Muscle of arm (tissue), 12 donors: ENCODE measurements around the gene CRIP1. TPM values are rescaled to one million over a fixed set of nuclear protein-coding genes. Genes with fewer than 3 reads are reported as not detected.

ENCODE experiments used
- DNase-seq: peaks from one replicate; pipeline ENCODE4 v3.0.0-alpha.2; 2013
- polyA plus RNA-seq, 12 donors: library from polyadenylated mRNA; unstranded; fragments of 120-200 nt; gene quantifications; one replicate each; pipeline ENCODE4 v1.2.1, GENCODE V29; 2013; ENCODE audit not compliant: insufficient read length in 12 of 12

CRIP1 gene
- polyA plus RNA-seq, 12 donors: 23.4 to 90.6 (median 40.0) TPM; not detected in 1

DNA sequence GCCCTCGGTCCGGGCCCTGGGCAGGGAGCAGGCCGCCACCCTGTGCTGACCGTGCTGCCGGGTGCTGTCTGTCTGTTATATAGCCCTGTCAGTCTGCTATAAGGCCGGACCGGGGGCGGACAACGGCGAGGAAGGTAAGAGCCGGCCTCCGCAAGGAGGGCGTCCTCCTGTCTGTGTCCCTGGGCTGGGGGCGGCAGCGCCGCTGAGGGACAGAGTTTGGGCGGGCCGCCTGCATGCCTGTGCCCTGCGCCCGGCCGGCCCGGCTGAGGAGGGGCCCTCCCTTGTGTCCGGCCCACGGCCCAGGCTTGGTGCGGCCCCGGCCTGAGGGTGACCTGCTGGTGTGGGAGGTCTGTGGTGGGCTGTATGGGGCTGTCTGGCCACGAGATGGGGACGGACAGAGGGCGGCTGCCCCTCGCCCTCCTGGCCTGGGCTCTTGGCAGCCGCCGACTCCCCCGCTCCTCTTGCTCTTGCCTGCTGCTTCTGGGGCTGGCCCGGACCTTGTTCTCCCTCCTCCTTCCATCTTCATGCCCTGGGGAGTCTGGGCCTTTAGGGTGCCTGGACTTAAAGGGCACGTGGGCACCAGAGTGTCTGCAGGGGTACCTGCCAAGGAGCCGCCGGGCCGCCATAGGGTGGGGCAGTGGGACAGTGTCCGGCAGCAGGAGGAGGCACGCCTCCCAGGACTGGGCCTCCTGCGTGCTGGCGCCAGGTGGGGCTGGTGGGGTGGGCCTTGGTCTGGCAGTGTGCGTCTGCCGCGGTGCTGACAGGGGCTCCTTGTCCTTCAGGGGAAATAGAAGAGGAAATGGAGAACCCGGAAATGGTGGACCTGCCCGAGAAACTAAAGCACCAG is 37.2 kb upstream of the CRIP1 start:
- no peak for DNase-seq

DNA sequence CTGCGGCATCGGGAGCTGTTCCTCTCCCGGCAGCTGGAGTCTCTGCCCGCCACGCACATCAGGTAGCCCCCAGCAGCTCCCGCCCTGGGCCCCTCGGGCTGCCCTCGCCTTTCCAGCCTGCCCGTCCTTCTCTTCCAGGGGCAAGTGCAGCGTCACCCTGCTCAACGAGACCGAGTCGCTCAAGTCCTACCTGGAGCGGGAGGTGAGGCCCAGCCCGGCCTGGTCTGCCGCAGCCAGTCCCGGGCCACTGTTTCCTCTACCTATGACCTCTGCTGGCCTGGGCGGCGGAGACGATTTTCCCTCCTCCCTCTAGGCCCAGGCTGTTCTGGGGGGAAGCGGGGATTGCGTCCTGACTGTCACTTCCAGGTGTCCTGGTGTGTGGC is 36.6 kb upstream of the CRIP1 start:
- DNase-seq: no peak

DNA sequence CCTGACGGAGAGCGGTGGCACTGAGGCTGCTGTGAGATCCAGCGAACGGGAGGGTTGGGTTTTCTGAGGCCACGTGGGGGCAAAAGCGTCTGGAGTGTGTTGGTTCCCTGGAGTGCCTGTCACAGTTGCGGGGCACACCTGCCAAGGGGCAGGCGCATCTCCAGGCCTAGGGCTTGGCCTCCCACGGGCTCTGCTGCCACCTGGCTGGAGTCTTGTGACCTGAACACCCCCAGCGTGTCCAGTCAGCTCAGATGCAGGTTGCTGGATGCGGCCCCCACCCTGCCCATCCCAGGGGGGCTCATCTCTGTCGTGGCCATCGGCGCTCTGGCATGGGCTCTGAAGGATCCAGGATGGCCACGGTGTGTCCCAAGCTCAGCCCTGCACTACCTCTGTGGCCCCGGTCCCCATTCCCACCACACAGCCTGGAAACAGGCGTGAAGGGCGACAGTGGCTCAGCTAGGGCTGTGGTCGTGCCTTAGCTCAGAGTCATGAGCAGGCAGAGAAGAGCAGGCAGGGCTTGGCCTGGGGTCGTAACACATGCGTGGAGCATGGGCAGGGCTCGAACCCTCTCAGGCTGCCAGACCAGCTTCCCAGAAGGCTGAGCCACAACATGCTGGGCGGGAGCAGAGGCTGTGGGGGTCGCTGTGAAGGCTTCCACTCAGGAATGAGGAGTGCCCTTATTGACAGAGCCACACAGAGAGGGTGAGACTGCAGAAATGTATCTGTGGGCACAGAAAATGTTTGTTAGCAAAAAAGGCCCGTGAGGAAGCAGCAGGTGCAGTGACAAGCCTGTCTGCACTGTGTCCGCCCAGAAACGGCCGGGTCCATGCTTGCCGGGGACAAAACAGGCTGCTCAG is 35.6 kb upstream of the CRIP1 start:
- no peak for DNase-seq

DNA sequence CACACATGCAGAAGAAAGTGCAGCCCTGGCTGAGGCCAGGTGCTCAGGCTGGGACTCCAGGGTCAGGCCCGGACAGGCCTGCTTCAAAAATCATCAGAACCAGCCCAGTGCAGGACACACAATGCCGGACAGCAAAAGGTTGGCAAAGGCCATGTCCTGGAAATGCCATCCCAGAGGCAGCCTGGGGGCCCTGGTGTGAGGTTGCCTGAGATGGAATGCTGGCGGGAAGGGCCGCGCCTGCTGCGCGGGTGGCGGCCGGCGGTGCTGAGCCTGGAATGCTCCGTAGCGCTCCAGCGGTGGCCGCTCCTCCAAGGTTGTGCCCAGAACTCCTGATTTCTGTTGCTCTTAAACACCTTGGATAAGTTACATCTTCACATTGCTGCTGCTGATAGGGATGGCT is 33.7 kb upstream of the CRIP1 start:
- DNase-seq: no peak

DNA sequence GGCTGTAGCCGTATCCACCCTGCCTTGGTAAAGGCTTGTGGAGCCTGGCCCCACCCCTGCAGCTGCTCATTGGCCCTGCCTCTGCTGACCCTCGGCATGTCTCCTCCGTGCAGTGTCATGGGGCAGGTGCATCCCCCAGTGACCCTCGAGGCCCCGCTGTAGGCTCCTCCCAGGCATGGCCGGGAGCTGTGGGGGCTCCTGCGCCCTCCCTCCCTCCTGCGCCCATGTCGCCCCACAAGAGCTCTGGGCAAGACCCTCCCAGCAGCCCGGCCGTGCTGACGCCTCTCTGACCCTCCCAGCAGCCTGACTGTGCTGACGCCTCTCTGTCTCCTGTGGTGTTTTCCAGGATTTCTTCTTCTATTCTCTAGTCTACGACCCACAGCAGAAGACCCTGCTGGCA is 32.8 kb upstream of the CRIP1 start:
- no peak for DNase-seq

DNA sequence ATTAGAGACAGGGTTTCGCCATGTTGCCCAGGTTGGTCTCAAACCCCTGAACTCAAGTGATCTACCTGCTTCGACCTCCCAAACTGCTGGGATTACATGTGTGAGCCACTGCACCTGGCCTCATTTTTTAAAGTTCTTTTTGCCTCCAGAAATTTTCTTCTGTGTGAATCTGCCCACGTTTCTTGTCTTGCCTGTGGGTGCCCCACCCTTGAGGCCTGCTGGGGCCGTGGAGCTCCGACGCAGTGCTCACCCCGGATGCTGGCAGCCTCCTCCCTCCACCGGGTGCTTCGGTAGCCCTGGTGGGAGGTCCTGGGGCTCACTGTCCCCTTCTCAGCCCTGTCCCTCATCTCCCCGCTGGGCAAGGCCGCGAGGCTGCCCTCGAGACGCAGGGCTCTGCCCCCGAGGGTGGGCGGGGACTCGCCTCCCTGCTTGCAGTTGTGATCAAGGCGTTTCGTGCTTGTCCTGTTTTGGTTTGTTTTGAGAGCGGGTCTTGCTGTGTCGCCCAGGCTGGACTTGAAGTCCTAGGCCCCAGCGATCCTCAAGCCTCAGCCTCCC is 31.5 kb upstream of the CRIP1 start:
- no peak for DNase-seq

DNA sequence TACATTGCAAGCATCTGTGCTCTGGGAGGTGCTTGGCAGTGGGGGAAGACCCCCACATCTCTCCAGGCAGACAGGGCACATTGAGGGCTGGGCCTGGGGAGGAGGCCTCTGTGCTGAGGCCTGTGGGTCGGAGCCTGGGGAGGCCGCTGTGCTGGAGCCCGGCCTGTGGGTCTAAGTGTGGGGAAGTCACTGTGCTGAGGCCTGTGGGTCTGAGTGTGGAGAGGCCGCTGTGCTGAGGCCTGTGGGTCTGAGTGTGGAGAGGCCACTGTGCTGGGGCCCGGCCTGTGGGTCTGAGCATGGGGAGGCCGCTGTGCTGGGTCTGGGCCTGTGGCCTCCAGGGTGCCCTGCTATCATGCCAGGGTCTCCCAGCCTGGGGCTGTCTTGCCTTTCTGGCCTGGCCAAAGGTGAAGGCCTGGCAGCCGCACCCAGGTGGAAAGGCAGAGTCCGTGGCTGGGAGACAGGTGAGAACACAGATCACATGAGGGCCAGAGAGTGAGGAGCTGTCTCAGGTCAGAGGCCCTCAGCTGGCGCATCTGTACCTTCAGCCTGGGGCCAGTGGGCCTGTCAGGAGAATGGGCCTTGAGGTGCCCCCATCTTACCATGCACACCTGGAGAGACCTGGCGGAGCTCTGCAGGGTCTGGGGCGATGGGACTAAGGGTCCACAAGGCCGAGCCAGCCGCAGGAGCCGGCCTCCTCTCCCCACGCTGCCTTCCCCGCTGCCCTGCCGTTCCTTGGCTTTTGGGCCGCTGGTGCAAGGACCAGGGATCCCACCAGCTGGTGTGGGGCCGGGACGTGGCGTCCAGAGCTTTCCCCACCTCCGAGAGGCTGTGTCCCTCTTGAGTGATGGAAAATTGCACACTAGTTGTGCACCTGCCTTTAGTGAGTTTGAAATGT is 30.7 kb upstream of the CRIP1 start:
- no peak for DNase-seq

DNA sequence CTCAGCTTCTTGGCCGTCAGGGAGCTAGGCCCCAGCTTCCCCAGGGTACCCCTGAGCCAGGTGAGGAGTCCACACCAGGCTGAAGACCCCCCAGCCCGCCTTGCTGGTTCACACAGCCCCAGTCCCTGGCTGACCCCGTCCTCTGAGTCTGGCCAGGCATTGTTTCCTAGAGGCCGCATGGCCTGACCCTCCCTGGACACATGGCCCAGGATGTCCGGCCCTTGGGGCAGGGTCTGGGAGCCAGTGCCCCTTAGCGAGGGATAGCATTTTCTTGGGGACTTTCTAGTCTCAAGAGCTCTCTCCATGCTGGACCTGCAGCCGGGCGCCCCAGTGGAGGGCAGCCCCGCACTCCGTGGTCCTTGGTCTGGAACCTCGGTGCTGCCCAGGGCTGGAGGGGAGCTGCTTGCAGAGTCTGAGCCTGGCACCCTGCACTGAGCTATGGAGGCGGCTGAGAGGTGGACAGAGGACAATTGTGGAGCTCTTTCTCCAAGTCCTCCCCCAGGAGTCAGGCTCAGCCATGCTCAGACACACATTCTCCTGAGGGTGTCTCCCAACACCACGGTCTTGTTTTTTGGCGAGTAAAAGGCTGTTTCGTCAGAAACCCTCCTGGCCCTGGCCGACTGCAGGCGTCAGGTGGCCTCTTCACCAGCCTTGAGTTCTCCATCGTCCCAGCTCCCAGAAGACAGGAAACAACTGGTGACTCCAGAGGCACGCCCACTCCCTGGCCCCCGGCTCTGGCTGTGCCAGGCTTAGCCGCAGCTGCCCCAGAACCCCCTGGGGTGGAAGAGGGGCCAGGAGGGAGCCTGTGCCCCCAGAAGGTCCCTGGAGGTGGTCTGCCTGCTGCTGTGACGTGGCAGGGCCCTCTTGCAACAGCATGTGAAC is 29.7 kb upstream of the CRIP1 start:
- DNase-seq: no peak

DNA sequence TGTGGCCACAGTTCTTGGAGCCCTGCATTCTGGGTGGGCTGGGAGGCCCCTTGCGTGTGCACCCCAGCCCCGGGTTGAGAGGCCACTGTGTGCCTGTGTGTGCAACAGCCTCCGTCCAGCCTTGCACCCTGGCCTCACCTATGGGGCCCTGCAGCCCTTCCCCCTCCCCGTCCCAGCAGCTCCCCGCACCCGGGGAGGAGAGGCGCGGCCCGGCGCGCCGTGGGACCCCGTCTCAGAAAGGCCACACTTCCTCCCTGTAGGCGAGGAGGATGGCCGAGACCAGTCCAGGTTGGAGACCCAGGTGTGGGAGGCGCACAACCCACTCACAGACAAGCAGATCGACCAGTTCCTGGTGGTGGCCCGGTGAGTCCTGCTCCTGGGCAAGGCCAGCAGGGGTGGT is 28.7 kb upstream of the CRIP1 start:
- no peak for DNase-seq

DNA sequence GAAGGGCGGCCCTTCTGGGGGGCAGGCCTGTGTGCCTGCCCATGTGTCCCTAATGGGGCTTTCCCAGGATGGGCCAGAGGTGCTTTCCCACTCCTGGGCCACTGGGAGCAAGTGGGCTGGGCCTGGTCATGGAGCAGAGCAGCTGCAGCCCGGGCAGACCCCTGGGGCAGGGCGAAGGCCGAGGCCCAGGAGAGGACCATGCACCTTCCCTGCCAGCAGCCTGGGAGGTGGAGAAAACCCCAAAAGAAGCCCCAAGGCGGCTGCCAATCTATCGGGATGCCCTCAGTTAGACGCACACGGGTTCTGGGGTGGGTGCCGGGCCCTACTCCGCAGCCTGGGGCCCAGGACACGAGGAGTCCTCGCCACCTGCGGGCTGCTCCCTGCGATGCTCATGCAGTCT is 28.1 kb upstream of the CRIP1 start:
- DNase-seq: no peak

DNA sequence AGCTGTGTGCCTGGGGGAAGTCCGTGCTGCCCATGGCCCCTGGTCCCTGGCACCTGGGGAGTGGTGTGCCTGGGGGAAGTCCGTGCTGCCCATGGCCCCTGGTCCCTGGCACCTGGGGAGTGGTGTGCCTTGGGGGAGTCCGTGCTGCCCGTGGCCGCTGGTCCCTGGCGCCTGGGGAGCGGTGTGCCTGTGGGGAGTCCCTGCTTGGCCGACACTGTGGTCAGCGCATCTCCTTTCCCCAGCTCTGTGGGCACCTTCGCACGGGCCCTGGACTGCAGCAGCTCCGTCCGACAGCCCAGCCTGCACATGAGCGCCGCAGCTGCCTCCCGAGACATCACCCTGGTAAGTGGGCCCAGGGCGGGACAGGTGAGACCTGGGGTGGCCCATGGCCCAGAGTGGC is 26.6 kb upstream of the CRIP1 start:
- no peak for DNase-seq

DNA sequence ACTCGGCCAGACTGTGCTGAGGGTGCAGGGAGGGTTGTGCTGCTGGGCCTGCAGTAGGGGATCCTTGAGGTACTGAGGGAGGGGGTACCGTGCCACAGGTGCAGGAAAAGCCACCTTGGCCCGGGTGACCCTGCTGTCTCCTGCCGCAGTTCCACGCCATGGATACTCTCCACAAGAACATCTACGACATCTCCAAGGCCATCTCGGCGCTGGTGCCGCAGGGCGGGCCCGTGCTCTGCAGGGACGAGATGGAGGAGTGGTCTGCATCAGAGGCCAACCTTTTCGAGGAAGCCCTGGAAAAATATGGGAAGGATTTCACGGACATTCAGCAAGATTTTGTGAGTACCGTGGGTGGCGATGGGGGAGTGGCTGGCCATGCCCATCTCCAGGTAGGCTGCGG is 26.1 kb upstream of the CRIP1 start:
- no peak for DNase-seq

DNA sequence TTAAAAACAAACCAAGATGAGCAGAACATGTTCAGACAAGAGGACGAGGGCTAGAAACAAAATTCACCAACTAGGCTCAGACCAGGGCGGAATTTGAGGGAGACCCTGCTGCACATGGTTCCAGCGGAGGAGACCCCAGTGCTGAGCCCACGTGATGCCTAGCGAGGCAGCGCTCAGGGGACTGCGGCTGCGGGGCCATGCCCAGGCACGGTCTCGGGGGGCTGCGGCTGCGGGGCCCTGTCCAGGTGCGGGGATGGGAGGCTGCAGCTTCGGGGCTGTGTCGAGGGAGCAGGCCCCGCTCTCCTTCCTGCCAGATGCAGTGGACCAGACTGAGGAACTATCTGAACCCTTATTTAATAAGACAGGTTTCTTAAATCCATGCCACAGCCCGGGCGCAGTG is 24.8 kb upstream of the CRIP1 start:
- DNase-seq: no peak

DNA sequence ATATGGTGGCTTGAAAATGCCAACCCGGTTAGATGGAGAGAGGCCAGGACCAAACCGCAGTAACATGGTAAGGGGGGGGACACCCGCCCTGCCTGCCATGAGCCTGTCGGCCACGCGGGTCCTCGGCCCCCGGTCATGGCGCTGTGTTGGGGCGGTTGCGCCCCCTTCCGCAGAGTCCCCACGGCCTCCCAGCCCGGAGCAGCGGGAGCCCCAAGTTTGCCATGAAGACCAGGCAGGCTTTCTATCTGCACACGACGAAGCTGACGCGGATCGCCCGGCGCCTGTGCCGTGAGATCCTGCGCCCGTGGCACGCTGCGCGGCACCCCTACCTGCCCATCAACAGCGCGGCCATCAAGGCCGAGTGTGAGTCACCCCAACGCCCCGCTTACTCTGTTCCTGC is 22.2 kb upstream of the CRIP1 start:
- DNase-seq: no peak

DNA sequence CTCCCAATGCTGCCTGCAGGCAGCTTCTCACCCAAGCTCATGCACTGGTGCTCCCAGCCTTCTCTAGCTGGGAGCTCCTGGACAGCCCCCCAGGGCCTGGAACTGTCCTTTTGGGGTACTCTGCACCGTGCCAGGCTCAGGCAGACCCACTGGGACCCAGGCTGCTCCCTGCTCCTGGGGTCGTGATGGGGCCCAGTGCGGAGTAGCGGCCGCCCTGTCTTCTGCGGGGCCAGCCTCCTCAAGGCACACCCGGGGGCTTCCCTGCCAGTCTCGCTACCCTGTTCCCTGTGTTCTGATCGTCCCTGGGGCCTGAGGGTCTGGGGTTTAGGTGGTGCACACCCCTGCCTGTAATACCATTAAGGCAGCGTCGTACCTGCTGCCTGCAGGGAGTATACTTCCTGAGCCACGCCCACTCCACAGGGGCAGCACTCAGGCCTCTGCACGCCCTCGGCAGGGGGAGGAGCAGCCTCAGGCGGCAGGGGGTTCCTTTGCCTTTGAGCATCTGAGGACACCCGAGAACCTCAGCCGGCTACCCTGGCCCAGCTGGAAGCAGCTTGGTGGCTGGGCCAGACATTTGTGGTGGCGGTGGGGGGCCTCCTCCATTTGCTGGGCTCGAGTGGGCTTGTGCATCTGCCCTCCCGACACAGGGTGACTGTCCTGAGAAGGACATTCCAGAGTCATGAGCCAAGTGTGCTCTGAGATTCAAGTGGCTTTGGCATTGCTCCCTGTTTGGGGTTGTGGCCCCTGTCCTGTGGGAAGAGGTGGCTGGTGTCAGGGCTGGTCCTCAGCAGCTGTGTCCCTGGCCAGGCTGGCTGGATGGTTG is 21.3 kb upstream of the CRIP1 start:
- no peak for DNase-seq

DNA sequence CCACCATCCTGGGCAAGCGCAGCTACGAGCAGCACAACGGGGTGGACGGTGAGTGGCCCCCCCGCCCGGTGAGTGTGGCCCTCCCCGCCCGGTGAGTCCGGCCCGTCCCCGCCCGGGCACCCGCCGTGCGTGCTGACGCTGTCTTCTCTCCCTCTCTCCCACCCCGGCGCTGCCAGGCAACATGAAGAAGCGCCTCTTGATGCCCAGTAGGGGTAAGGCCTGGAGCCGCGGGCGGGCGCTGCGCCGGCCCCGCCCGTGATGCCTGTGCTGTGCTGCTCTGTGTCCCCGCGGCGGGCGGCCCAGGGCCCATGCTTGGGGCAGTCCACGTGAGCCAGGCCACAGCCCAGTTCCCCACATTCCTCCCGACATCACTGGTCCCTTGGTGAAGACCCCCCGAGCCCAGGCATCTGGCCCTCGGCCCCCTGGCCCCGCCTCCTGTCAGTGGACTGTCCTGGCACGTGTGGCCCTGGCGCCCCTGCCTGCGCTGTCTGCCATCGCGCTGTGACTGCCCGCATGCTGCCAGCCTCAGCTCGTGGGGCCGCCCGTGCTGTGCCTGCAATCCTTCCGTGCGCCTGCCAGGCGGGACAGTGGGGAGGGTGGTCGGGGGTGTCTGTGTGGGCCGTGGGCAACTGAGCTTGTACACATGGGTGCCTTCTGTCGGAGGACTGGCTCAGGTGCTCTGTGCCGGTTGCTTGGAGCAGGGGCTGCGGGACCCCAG is 20.0 kb upstream of the CRIP1 start:
- DNase-seq: no peak

DNA sequence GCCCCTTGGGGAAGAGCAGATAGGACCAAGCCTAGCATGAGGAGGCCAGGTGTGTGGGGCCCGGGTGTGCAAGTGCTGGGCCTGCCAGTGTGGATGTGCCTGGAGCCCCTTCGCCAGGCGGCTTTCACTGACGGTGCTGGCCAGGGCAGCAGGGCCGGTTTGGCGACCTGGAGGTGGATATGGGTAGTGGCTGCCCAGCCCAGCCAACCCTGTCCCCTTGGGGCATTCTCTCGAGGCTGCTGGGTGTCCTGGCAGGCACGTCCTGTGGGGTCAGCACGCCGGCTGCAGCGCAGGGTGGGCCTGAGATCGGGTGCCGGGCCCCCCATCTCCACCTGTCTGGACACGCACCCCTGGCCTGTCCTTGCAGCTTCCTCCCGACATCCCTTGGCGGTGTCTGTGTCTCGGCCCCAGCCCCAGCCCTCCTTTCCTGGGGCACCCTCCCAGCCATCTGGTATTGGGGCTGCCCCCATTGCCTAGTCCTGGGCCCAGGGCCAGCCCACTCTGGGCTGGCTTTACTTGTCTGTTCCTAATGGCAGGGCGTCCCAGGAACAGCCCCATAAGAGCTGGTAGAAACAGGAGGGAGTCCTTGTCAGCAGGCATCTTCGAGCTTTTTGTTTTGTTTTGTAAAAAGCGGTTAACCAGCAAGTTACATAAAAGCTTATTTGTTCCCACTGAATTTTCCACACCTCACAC is 19.3 kb upstream of the CRIP1 start:
- no peak for DNase-seq

DNA sequence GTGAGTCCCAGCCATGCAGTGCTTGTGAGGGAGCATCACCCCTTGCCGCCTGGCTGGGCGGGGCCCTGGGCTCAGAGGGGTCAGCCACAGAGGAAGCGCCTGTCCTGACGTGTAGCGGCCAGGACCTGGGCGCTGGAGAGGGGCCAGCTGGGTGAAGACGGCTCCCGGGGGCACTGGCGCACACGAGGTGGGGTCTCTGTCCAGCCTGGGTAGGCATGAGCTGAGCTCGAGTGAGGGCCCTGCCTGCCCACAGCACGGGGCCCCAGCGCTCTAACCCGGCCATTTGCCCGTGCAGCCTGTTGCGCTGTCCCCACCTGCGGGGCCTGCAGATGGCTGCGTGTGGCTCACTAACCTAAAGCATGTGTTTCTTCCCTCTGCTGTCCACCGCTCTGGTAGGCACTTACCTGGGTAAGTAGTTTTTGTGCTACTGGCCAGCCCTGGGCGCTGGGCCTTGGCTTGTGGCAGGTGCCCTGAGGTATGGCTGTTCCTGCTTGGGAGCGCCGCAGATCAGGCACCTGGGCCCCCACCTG is 18.7 kb upstream of the CRIP1 start:
- DNase-seq: no peak
